Activated CD8-positive, alpha-beta T cell treated with anti-CD3 and anti-CD28 coated beads for 36 hours (primary cell): ENCODE data around the gene TENT5C. TPM values are rescaled to one million over a fixed set of nuclear protein-coding genes. Genes with fewer than 3 reads are reported as not detected.

Experiments
- ATAC-seq: fragments of 200-7000 bp; cut with Tn5 transposase; one replicate; pipeline ENCODE4 v1.10.0; 2021; ENCODE audit warnings: mild to moderate bottlenecking, moderate library complexity
- CTCF ChIA-PET: fragments of 350-600 bp; sonication (Branson Sonifier 250); formaldehyde crosslinking; loops from one replicate; lab custom pipeline; 2021; ENCODE audit warnings: antibody characterized with exemption; lab: Charles Lee
- POLR2A ChIA-PET: fragments of 350-600 bp; sonication (Branson Sonifier 250); formaldehyde crosslinking; loops from one replicate; lab custom pipeline; 2021; ENCODE audit warnings: antibody characterized with exemption; lab: Charles Lee
- DNase-seq: peaks from one replicate; pipeline ENCODE4 v3.0.0-alpha.2; 2020
- H3K27ac Mint-ChIP-seq: one replicate; pipeline ENCODE4 v1.8.0; 2021; ENCODE audit warnings: mild to moderate bottlenecking, mixed read lengths
- H3K27me3 Mint-ChIP-seq: one replicate; pipeline ENCODE4 v1.8.0; 2021; ENCODE audit warnings: mixed read lengths
- H3K36me3 Mint-ChIP-seq: one replicate; pipeline ENCODE4 v1.8.0; 2021; ENCODE audit warnings: low read depth, mixed read lengths
- H3K4me1 Mint-ChIP-seq: one replicate; pipeline ENCODE4 v1.8.0; 2021; ENCODE audit warnings: low read depth, mixed read lengths
- H3K4me3 Mint-ChIP-seq: one replicate; pipeline ENCODE4 v1.8.0; 2021; ENCODE audit warnings: mild to moderate bottlenecking, moderate library complexity, mixed read lengths
- H3K9me3 Mint-ChIP-seq: one replicate; pipeline ENCODE4 v1.8.0; 2021; ENCODE audit warnings: mixed read lengths
- CTCF ChIP-seq: fragments of 200-600 bp; IDR thresholded peaks from one replicate; pipeline ENCODE4 v1.8.0; 2022; ENCODE audit warnings: antibody characterized with exemption, mild to moderate bottlenecking
- intact Hi-C: fragments of 100-400 bp; cut with micrococcal nuclease; formaldehyde crosslinking; loops from one replicate; pipeline ENCODE4 v1.10.0; 2022
- total RNA-seq, 2 experiments: library from RNA; stranded (reverse); gene quantifications; one replicate each; pipeline ENCODE4 v1.2.3, GENCODE V29; 2021

The TENT5C gene
- total RNA-seq, 2 experiments from 2014 or later, result 13.1 to 13.6 TPM

GRCh38 chr1:117559985-117560384 lies 45.9 kb upstream of the TENT5C start:
- Mint-ChIP-seq H3K36me3 (peaks cover 3% of the 10 kb centered on the region), H3K4me3 (no peak overlapping the region), H3K27me3 (peaks cover 2% of the 10 kb centered on the region), H3K27ac (no peak overlapping the region), H3K9me3 (peaks cover 4% of the 10 kb centered on the region), H3K4me1 (no peaks in the 10 kb centered on the region)
- ATAC-seq, result no peak
- ChIA-PET POLR2A (no interaction called here), CTCF (no interaction called here)
- no peak for DNase-seq
- no peak for TF ChIP-seq CTCF
- intact Hi-C loops, result no loop called here

GRCh38 chr1:117561071-117561470 lies 44.8 kb upstream of the TENT5C start:
- DNase-seq, result no peak
- TF ChIP-seq CTCF, result no peak
- no peaks in the 10 kb centered on the region for H3K4me1 Mint-ChIP-seq
- peaks cover 3% of the 10 kb centered on the region for H3K36me3 Mint-ChIP-seq
- no peak overlapping the region for H3K27ac Mint-ChIP-seq
- H3K27me3 Mint-ChIP-seq, result peaks cover 2% of the 10 kb centered on the region
- ATAC-seq, result no peak
- no peak overlapping the region for H3K4me3 Mint-ChIP-seq
- ChIA-PET CTCF (interaction anchor here (1.0 kb wide), 1 partner anchor 26 kb away, joined by 4 read pairs; no protein-coding TSS in a partner anchor), POLR2A (no interaction called here)
- peaks cover 4% of the 10 kb centered on the region for H3K9me3 Mint-ChIP-seq
- intact Hi-C loops, result no loop called here

- Mint-ChIP-seq H3K36me3 (peaks cover 3% of the 10 kb centered on the region), H3K4me1 (no peaks in the 10 kb centered on the region), H3K27ac (no peak overlapping the region), H3K4me3 (no peak overlapping the region), H3K27me3 (peaks cover 2% of the 10 kb centered on the region), H3K9me3 (peaks cover 4% of the 10 kb centered on the region)
- ATAC-seq (no peak), DNase-seq (no peak)
- CTCF ChIA-PET, result interaction anchor here (1.9 kb wide), 1 partner anchor 11 kb away, joined by 5 read pairs; no protein-coding TSS in a partner anchor
- POLR2A ChIA-PET, result no interaction called here
- no peak for TF ChIP-seq CTCF
- intact Hi-C loops, result no loop called here
Observed at GRCh38 chr1:117561551-117561950, 44.3 kb upstream of the TENT5C start.

DNA sequence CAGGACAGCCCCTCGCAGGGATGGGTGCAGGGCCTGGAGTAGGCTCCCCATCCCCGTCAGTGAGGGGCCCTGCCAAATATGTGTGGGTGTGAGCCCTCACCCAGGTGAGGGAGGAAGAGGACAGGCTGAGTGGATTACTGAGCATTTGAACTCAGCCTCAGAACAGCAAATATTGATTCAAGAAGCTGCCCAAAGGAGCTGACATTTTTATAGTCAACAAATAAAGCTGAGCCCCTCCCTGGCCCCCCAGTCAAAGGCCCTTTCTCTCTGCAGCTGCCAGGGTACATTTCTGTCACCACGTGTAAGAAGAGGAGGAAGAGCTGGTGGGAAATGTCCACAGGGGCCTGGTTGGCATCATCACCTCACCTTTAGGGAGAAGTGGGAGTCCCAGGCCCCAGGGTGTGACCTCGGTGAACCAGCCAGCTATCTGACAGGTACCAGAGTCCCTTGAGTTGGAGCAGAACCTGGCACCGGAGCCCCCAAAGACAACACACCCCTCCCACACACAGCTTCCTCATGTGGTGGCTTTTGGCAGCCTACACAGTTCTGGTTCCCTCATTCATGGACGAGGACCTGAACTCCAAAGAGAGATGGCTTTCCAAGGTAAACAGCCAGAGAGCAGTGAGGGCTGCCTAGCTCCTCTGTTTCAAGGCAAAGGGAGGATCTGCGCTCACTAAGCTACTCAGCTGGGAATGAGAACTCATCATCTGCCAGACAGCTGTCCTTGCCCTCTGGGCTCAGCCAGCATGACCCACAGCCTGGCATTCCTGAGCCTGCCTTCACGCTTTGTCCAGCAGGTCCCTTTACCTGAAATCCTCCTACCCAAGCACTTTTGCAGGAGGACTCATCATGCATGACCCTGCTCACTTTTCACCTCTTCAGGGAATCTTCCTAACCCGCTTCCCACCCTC lies 43.0 kb upstream of the TENT5C start:
- ATAC-seq, result no peak
- H3K4me1 Mint-ChIP-seq, result no peaks in the 10 kb centered on the region
- H3K27ac Mint-ChIP-seq, result no peak overlapping the region

More for the DNA sequence above, 43.0 kb upstream of the TENT5C start:
- Mint-ChIP-seq H3K27me3 (no peaks in the 10 kb centered on the region), H3K9me3 (peaks cover 4% of the 10 kb centered on the region), H3K4me3 (no peak overlapping the region), H3K36me3 (peaks cover 3% of the 10 kb centered on the region)
- no peak for TF ChIP-seq CTCF
- DNase-seq, result no peak
- intact Hi-C loops, result no loop called here
- CTCF ChIA-PET, result interaction anchor here (1.1 to 1.9 kb wide), 4 partner anchors 8 to 192 kb away, joined by 4 to 6 read pairs (median 4); no protein-coding TSS in a partner anchor
- POLR2A ChIA-PET, result interaction anchor here (0.7 kb wide), 1 partner anchor 44 kb away, joined by 3 read pairs; no protein-coding TSS in a partner anchor
